ENCODE data around the gene UNC5C.

UNC5C gene

GRCh38 chr4:95466791-95467190 is 82.0 kb downstream of the UNC5C start:
- DNase-seq (ENCODE audit: low read depth): no peak

GRCh38 chr4:95465010-95465409 is 83.8 kb downstream of the UNC5C start:
- DNase-seq (ENCODE audit: low read depth): no peak

- DNase-seq (ENCODE audit: low read depth): no peak
These were observed 85.9 kb downstream of the UNC5C start for GRCh38 chr4:95462921-95463320.

- DNase-seq (ENCODE audit: low read depth): no peak
These were observed 91.4 kb downstream of the UNC5C start for GRCh38 chr4:95457353-95457752.

- no peak for DNase-seq (ENCODE audit: low read depth)
These were observed 98.5 kb downstream of the UNC5C start for GRCh38 chr4:95450294-95450693.

GRCh38 chr4:95446173-95446572 is 102.6 kb downstream of the UNC5C start:
- no peak for DNase-seq (ENCODE audit: low read depth)

GRCh38 chr4:95445251-95445650 is 103.5 kb downstream of the UNC5C start:
- DNase-seq (ENCODE audit: low read depth): no peak

- no peak for DNase-seq (ENCODE audit: low read depth)
These were observed 104.0 kb downstream of the UNC5C start for GRCh38 chr4:95444812-95445211.

- no peak for DNase-seq (ENCODE audit: low read depth)
These were observed 108.9 kb downstream of the UNC5C start for GRCh38 chr4:95439896-95440295.

GRCh38 chr4:95439071-95439470 is 109.7 kb downstream of the UNC5C start:
- DNase-seq (ENCODE audit: low read depth): no peak

GRCh38 chr4:95432466-95432865 is 116.3 kb downstream of the UNC5C start:
- DNase-seq (ENCODE audit: low read depth): no peak

- no peak for DNase-seq (ENCODE audit: low read depth)
These were observed 117.1 kb downstream of the UNC5C start for GRCh38 chr4:95431678-95432077.

GRCh38 chr4:95429416-95429815 is 119.4 kb downstream of the UNC5C start:
- no peak for DNase-seq (ENCODE audit: low read depth)

- DNase-seq (ENCODE audit: low read depth): no peak
These were observed 120.3 kb downstream of the UNC5C start for GRCh38 chr4:95428291-95429070.

- no peak for DNase-seq (ENCODE audit: low read depth)
These were observed 122.3 kb downstream of the UNC5C start for GRCh38 chr4:95426455-95426854.

GRCh38 chr4:95422436-95422835 is 126.3 kb downstream of the UNC5C start:
- no peak for DNase-seq (ENCODE audit: low read depth)

- no peak for DNase-seq (ENCODE audit: low read depth)
These were observed 126.9 kb downstream of the UNC5C start for GRCh38 chr4:95421869-95422268.

GRCh38 chr4:95417531-95417930 is 131.2 kb downstream of the UNC5C start:
- DNase-seq (ENCODE audit: low read depth): no peak

GRCh38 chr4:95415346-95415771 is 133.4 kb downstream of the UNC5C start:
- DNase-seq (ENCODE audit: low read depth): no peak

GRCh38 chr4:95411371-95412088 is 137.2 kb downstream of the UNC5C start:
- no peak for DNase-seq (ENCODE audit: low read depth)

GRCh38 chr4:95410387-95410977 is 138.3 kb downstream of the UNC5C start:
- DNase-seq (ENCODE audit: low read depth): no peak

GRCh38 chr4:95409750-95410149 is 139.0 kb downstream of the UNC5C start:
- DNase-seq (ENCODE audit: low read depth): no peak

GRCh38 chr4:95409127-95409526 is 139.6 kb downstream of the UNC5C start:
- DNase-seq (ENCODE audit: low read depth): no peak

Measured in activated gamma-delta T cell treated with anti-CD3 and anti-CD28 coated beads, Interleukin-2, amount 50 U/mL, for 16 hours (primary cell).